ENCODE measurements around the gene GLUD2. TPM values are rescaled to one million over a fixed set of nuclear protein-coding genes. Genes with fewer than 3 reads are reported as not detected.

The GLUD2 gene
- total and polyA plus RNA-seq, 2 donors (not counting 1 experiment from before 2014, with no cell fraction given), result 0.19 to 0.42 TPM

DNA sequence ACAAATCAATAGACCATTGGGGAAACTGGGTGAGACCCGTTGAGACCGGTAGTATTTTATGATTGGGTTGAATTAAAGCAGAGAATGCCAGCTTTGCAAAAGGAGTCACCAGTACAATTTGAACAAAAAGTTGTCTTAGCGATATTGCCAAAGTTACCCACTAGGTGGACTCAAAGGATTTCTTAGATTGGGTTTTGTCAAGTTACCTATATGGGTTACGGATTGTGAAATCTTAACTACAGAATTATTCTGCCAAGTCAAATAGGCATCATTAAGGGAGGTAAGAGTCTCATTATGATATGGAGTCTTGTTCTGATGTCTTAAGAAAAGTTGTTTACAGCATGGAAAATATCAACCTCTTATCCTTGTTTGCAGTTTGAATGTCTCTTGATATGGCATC is 46.8 kb upstream of the GLUD2 start:
- Mint-ChIP-seq H3K27ac (no peak overlapping the region), H3K27me3 (no peaks in the 10 kb centered on the region), H3K9me3 (ENCODE audit: insufficient read depth) (no peaks in the 10 kb centered on the region), H3K4me3 (no peak overlapping the region), H3K4me1 (peaks cover 13% of the 10 kb centered on the region)
- Histone ChIP-seq H3K4me1 (ENCODE audit: control insufficient read depth in 2 of 2, insufficient read depth in 2 of 2, low read length in 2 of 2) (peaks cover 3 to 6% of the 10 kb centered on the region in 2 donors), H3K27ac (ENCODE audit: low read length in 2 of 2) (no peak overlapping the region), H3K4me2 (replicated peaks; ENCODE audit: low read depth, low read length, poor library complexity, severe bottlenecking) (no peak overlapping the region), H3K79me2 (ENCODE audit: control insufficient read depth, insufficient read depth, low read length) (no peaks in the 10 kb centered on the region), H3K9ac (ENCODE audit: low read length) (no peak overlapping the region), H4K20me1 (ENCODE audit: control insufficient read depth, insufficient read depth, low read length, poor library complexity, severe bottlenecking) (no peaks in the 10 kb centered on the region), H2AFZ (ENCODE audit: insufficient read depth, low read depth, low read length, poor library complexity, severe bottlenecking) (no peak overlapping the region), H3K36me3 (replicated peaks in 1 of 2; ENCODE audit: control extremely low read depth in 1 of 2, control insufficient read depth in 1 of 2, extremely low read depth in 1 of 2, insufficient read depth in 2 of 2, low read length in 1 of 2) (no peaks in the 10 kb centered on the region), H3K9me3 (ENCODE audit: control extremely low read depth in 1 of 3, control insufficient read depth in 2 of 3, insufficient read depth in 1 of 3, low read length in 2 of 3) (no peaks in the 10 kb centered on the region), H3K27me3 (replicated peaks in 1 of 4; ENCODE audit: control extremely low read depth in 1 of 4, control insufficient read depth in 3 of 4, insufficient read depth in 4 of 4, low read length in 3 of 4) (no peaks in the 10 kb centered on the region), H3K4me3 (ENCODE audit: control extremely low read depth in 1 of 5, extremely low read depth in 1 of 5, insufficient read depth in 1 of 5, low read depth in 2 of 5, low read length in 4 of 5) (no peak overlapping the region)
- TF ChIP-seq EZH2 (IDR thresholded peaks at IDR 0.05; ENCODE audit: borderline replicate concordance, insufficient read depth, low read depth, low read length, poor library complexity, severe bottlenecking), result no peak
- TF ChIP-seq, protein P1, sequence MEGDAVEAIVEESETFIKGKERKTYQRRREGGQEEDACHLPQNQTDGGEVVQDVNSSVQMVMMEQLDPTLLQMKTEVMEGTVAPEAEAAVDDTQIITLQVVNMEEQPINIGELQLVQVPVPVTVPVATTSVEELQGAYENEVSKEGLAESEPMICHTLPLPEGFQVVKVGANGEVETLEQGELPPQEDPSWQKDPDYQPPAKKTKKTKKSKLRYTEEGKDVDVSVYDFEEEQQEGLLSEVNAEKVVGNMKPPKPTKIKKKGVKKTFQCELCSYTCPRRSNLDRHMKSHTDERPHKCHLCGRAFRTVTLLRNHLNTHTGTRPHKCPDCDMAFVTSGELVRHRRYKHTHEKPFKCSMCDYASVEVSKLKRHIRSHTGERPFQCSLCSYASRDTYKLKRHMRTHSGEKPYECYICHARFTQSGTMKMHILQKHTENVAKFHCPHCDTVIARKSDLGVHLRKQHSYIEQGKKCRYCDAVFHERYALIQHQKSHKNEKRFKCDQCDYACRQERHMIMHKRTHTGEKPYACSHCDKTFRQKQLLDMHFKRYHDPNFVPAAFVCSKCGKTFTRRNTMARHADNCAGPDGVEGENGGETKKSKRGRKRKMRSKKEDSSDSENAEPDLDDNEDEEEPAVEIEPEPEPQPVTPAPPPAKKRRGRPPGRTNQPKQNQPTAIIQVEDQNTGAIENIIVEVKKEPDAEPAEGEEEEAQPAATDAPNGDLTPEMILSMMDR (IDR thresholded peaks at IDR 0.05), result no peak
- no peak for DNase-seq
- ATAC-seq (ENCODE audit: low read depth), result no peak
- CTCF ChIA-PET, result no interaction called here
- POLR2A ChIA-PET, result no interaction called here
- intact Hi-C loops (cut with micrococcal nuclease), result no loop called here
- no CpG with 5 or more reads among the region's 4 CpGs for WGBS (ENCODE audit: insufficient coverage)

DNA sequence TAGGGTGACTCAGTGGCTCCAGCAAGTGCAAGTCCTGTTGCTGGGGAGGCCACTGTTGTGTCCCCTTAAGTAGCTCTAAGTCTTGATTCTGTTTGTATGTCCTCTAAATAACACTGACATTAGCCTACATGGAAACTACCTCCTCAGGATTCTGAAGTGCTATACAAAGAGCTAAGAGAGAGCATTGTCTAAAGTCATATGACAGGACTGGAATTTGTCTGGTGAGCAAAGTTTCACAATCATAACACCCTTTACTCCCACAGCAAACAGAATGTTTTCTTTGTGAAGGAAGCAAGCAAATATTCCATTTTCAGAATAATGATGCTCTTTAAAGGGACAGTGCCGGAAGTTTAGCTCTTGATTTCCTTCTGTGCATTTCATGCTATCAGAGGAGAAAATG is 38.5 kb upstream of the GLUD2 start:
- Histone ChIP-seq H3K4me1 (ENCODE audit: control insufficient read depth in 2 of 2, insufficient read depth in 2 of 2, low read length in 2 of 2) (no peaks in the 10 kb centered on the region), H2AFZ (ENCODE audit: insufficient read depth, low read depth, low read length, poor library complexity, severe bottlenecking) (no peak overlapping the region), H4K20me1 (ENCODE audit: control insufficient read depth, insufficient read depth, low read length, poor library complexity, severe bottlenecking) (no peaks in the 10 kb centered on the region), H3K9ac (ENCODE audit: low read length) (no peak overlapping the region), H3K27ac (ENCODE audit: low read length in 2 of 2) (no peak overlapping the region), H3K9me3 (ENCODE audit: control extremely low read depth in 1 of 3, control insufficient read depth in 2 of 3, insufficient read depth in 1 of 3, low read length in 2 of 3) (peaks cover 0 to 2% (median 0%) of the 10 kb centered on the region in 3 donors), H3K27me3 (replicated peaks in 1 of 4; ENCODE audit: control extremely low read depth in 1 of 4, control insufficient read depth in 3 of 4, insufficient read depth in 4 of 4, low read length in 3 of 4) (no peaks in the 10 kb centered on the region), H3K4me3 (ENCODE audit: control extremely low read depth in 1 of 5, extremely low read depth in 1 of 5, insufficient read depth in 1 of 5, low read depth in 2 of 5, low read length in 4 of 5) (no peak overlapping the region), H3K36me3 (replicated peaks in 1 of 2; ENCODE audit: control extremely low read depth in 1 of 2, control insufficient read depth in 1 of 2, extremely low read depth in 1 of 2, insufficient read depth in 2 of 2, low read length in 1 of 2) (no peaks in the 10 kb centered on the region), H3K79me2 (ENCODE audit: control insufficient read depth, insufficient read depth, low read length) (no peaks in the 10 kb centered on the region), H3K4me2 (replicated peaks; ENCODE audit: low read depth, low read length, poor library complexity, severe bottlenecking) (no peak overlapping the region)
- WGBS (ENCODE audit: insufficient coverage), result no CpG with 5 or more reads among the region's 1 CpG
- DNase-seq (no peak), ATAC-seq (ENCODE audit: low read depth) (no peak)
- intact Hi-C loops (cut with micrococcal nuclease), result no loop called here
- Mint-ChIP-seq H3K4me3 (no peak overlapping the region), H3K27me3 (peaks cover 10% of the 10 kb centered on the region), H3K4me1 (no peaks in the 10 kb centered on the region), H3K9me3 (ENCODE audit: insufficient read depth) (peaks cover 2% of the 10 kb centered on the region), H3K27ac (no peak overlapping the region)
- no peak for TF ChIP-seq EZH2 (IDR thresholded peaks at IDR 0.05; ENCODE audit: borderline replicate concordance, insufficient read depth, low read depth, low read length, poor library complexity, severe bottlenecking)
- TF ChIP-seq, protein P1 (IDR thresholded peaks at IDR 0.05), result no peak
- ChIA-PET CTCF (no interaction called here), POLR2A (no interaction called here)
